K562 (cell line): ENCODE data around the gene ZNF71. TPM values are rescaled to one million over a fixed set of nuclear protein-coding genes. Genes with fewer than 3 reads are reported as not detected.

Experiments used
- BRD9 ChIP-seq: fragments of 450-650 bp; IDR thresholded peaks from 2 replicates; pipeline ENCODE4 v1.6.1; 2018; ENCODE audit warnings: low read depth; ENCODE audit not compliant: partially characterized antibody
- POLR2G ChIP-seq: fragments of 200-400 bp; formaldehyde crosslinking; IDR thresholded peaks from 2 replicates; pipeline ENCODE4 v1.6.1; 2017; ENCODE audit warnings: low read depth, mild to moderate bottlenecking, antibody characterized with exemption, low read length, moderate library complexity
- ZNF143 ChIP-seq: sonication (generic); formaldehyde crosslinking; IDR thresholded peaks from 2 replicates; pipeline ENCODE4 v1.9.0; 2022; ENCODE audit warnings: mild to moderate bottlenecking, missing genetic modification reagents
- ZNF764 ChIP-seq: fragments of 250-450 bp; sonication (Bioruptor Pico); IDR thresholded peaks from 2 replicates; pipeline ENCODE4 v1.4.0; 2020; ENCODE audit warnings: low read depth, mild to moderate bottlenecking, moderate library complexity
- polyA plus RNA-seq, 8 experiments: library from polyadenylated mRNA; depleted of rRNA in 4 of 8; stranded (reverse) in 5 of 8; unstranded in 3 of 8; fragments of >200 nt; fragmentation: Nextera tagmentation in 2 of 8; fragmentation: Illumina TruSeq in 1 of 8; extraction: Ambion mirVana in 2 of 8; extraction: Trizol in 1 of 8; gene quantifications; 2 replicates each; pipeline versions ENCODE4 v1.2.1 to v1.2.3, GENCODE V29; 2011 to 2014; ENCODE audit warnings: inconsistent platforms in 1 of 8, missing spikeins in 1 of 8
- total RNA-seq, 7 experiments: library from RNA; depleted of rRNA in 6 of 7; stranded (reverse); fragments of >200 nt in 6 of 7; fragmentation: Illumina TruSeq in 2 of 7; extraction: Trizol in 2 of 7; gene quantifications; 2 replicates each; pipeline versions ENCODE4 v1.2.1 to v1.2.3, GENCODE V29; 2011 to 2021; ENCODE audit warnings: low replicate concordance in 1 of 7
- TF ChIP-seq, protein P1 (sequence below): fragments of 450-650 bp; IDR thresholded peaks from 2 replicates; pipeline ENCODE4 v1.6.1; 2016; ENCODE audit warnings: mild to moderate bottlenecking, moderate library complexity
- TF ChIP-seq, protein P2 (sequence below), 2 experiments: fragments of 450-650 bp; IDR thresholded peaks; 2 replicates each; pipeline ENCODE4 v1.6.1; 2018; ENCODE audit warnings: mild to moderate bottlenecking in 2 of 2, low read depth in 1 of 2; ENCODE audit not compliant: partially characterized antibody in 2 of 2

ZNF71 gene
- total and polyA plus RNA-seq, 9 of the 15 experiments (the other 6 are each of a cell fraction or from before 2014, with no cell fraction given): 0.04 to 0.13 (median 0.06) TPM; not detected in 4

DNA sequence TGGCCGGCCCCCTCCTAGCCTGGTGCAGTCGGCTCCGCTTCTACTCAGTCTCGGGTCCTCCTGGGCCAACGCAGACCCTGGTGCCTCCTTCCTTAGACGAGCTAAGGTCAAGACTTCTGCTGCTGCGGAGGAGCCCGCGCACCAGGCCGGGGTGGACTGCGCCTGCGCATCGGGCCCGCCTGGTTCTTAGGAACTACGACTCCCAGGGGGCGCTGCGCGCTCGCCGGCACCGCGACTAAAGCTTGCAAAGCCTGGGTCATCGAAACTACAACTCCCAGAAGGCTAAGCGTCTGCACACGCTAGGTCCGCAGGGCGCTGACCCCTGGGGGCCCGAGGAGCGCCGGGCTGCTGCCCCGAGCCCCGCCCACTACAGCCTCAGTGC lies 76.5 kb downstream of the ZNF71 start, which contains the start of gene ZNF835 (continued):
- TF ChIP-seq, protein P1, sequence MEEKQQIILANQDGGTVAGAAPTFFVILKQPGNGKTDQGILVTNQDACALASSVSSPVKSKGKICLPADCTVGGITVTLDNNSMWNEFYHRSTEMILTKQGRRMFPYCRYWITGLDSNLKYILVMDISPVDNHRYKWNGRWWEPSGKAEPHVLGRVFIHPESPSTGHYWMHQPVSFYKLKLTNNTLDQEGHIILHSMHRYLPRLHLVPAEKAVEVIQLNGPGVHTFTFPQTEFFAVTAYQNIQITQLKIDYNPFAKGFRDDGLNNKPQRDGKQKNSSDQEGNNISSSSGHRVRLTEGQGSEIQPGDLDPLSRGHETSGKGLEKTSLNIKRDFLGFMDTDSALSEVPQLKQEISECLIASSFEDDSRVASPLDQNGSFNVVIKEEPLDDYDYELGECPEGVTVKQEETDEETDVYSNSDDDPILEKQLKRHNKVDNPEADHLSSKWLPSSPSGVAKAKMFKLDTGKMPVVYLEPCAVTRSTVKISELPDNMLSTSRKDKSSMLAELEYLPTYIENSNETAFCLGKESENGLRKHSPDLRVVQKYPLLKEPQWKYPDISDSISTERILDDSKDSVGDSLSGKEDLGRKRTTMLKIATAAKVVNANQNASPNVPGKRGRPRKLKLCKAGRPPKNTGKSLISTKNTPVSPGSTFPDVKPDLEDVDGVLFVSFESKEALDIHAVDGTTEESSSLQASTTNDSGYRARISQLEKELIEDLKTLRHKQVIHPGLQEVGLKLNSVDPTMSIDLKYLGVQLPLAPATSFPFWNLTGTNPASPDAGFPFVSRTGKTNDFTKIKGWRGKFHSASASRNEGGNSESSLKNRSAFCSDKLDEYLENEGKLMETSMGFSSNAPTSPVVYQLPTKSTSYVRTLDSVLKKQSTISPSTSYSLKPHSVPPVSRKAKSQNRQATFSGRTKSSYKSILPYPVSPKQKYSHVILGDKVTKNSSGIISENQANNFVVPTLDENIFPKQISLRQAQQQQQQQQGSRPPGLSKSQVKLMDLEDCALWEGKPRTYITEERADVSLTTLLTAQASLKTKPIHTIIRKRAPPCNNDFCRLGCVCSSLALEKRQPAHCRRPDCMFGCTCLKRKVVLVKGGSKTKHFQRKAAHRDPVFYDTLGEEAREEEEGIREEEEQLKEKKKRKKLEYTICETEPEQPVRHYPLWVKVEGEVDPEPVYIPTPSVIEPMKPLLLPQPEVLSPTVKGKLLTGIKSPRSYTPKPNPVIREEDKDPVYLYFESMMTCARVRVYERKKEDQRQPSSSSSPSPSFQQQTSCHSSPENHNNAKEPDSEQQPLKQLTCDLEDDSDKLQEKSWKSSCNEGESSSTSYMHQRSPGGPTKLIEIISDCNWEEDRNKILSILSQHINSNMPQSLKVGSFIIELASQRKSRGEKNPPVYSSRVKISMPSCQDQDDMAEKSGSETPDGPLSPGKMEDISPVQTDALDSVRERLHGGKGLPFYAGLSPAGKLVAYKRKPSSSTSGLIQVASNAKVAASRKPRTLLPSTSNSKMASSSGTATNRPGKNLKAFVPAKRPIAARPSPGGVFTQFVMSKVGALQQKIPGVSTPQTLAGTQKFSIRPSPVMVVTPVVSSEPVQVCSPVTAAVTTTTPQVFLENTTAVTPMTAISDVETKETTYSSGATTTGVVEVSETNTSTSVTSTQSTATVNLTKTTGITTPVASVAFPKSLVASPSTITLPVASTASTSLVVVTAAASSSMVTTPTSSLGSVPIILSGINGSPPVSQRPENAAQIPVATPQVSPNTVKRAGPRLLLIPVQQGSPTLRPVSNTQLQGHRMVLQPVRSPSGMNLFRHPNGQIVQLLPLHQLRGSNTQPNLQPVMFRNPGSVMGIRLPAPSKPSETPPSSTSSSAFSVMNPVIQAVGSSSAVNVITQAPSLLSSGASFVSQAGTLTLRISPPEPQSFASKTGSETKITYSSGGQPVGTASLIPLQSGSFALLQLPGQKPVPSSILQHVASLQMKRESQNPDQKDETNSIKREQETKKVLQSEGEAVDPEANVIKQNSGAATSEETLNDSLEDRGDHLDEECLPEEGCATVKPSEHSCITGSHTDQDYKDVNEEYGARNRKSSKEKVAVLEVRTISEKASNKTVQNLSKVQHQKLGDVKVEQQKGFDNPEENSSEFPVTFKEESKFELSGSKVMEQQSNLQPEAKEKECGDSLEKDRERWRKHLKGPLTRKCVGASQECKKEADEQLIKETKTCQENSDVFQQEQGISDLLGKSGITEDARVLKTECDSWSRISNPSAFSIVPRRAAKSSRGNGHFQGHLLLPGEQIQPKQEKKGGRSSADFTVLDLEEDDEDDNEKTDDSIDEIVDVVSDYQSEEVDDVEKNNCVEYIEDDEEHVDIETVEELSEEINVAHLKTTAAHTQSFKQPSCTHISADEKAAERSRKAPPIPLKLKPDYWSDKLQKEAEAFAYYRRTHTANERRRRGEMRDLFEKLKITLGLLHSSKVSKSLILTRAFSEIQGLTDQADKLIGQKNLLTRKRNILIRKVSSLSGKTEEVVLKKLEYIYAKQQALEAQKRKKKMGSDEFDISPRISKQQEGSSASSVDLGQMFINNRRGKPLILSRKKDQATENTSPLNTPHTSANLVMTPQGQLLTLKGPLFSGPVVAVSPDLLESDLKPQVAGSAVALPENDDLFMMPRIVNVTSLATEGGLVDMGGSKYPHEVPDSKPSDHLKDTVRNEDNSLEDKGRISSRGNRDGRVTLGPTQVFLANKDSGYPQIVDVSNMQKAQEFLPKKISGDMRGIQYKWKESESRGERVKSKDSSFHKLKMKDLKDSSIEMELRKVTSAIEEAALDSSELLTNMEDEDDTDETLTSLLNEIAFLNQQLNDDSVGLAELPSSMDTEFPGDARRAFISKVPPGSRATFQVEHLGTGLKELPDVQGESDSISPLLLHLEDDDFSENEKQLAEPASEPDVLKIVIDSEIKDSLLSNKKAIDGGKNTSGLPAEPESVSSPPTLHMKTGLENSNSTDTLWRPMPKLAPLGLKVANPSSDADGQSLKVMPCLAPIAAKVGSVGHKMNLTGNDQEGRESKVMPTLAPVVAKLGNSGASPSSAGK: no peak
- TF ChIP-seq ZNF143 (CRISPR knock-in tag) (peak; percentile 64), BRD9 (no peak), POLR2G (no peak), ZNF764 (CRISPR knock-in tag) (no peak)
- TF ChIP-seq, protein P2, sequence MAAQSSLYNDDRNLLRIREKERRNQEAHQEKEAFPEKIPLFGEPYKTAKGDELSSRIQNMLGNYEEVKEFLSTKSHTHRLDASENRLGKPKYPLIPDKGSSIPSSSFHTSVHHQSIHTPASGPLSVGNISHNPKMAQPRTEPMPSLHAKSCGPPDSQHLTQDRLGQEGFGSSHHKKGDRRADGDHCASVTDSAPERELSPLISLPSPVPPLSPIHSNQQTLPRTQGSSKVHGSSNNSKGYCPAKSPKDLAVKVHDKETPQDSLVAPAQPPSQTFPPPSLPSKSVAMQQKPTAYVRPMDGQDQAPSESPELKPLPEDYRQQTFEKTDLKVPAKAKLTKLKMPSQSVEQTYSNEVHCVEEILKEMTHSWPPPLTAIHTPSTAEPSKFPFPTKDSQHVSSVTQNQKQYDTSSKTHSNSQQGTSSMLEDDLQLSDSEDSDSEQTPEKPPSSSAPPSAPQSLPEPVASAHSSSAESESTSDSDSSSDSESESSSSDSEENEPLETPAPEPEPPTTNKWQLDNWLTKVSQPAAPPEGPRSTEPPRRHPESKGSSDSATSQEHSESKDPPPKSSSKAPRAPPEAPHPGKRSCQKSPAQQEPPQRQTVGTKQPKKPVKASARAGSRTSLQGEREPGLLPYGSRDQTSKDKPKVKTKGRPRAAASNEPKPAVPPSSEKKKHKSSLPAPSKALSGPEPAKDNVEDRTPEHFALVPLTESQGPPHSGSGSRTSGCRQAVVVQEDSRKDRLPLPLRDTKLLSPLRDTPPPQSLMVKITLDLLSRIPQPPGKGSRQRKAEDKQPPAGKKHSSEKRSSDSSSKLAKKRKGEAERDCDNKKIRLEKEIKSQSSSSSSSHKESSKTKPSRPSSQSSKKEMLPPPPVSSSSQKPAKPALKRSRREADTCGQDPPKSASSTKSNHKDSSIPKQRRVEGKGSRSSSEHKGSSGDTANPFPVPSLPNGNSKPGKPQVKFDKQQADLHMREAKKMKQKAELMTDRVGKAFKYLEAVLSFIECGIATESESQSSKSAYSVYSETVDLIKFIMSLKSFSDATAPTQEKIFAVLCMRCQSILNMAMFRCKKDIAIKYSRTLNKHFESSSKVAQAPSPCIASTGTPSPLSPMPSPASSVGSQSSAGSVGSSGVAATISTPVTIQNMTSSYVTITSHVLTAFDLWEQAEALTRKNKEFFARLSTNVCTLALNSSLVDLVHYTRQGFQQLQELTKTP (IDR thresholded peaks at IDR 0.05; ENCODE audit: low read depth in 1 of 2, partially characterized antibody in 2 of 2): peak in 1 of 2 experiments; percentile 44
